Stimulated activated naive CD8-positive, alpha-beta T cell treated with anti-CD3 and anti-CD28 coated beads, Interleukin-15, Interleukin-2, amounts not matched to agents 100 U/mL and 50 U/mL, for 24 hours (primary cell): ENCODE data around the gene FHDC1.

Experiments used
- ATAC-seq: fragments of 150-1000 bp; cut with Tn5 transposase; one replicate; pipeline ENCODE4 v1.10.0; 2021
- DNase-seq: peaks from one replicate; pipeline ENCODE4 v3.0.0; 2021

Gene FHDC1

GRCh38 chr4:152936446-152937335 is 568 bp downstream of the FHDC1 start:
- DNase-seq: peak; percentile 21

GRCh38 chr4:152937336-152938236 is 1.5 kb downstream of the FHDC1 start:
- DNase-seq: no peak

More at GRCh38 chr4:152936446-152937335, 568 bp downstream of the FHDC1 start:
- ATAC-seq: peak; percentile 16

GRCh38 chr4:152938237-152938947 is 2.3 kb downstream of the FHDC1 start:
- no peak for ATAC-seq
- DNase-seq: no peak

More at GRCh38 chr4:152937336-152938236, 1.5 kb downstream of the FHDC1 start:
- ATAC-seq: no peak

- ATAC-seq (no peak), DNase-seq (no peak)
Measured at GRCh38 chr4:152939621-152940020, 3.5 kb downstream of the FHDC1 start.

GRCh38 chr4:152940461-152940860 is 4.3 kb downstream of the FHDC1 start:
- DNase-seq (no peak), ATAC-seq (no peak)

- no peak for DNase-seq
Measured at GRCh38 chr4:152941411-152941810, 5.3 kb downstream of the FHDC1 start.

GRCh38 chr4:152942346-152942745 is 6.2 kb downstream of the FHDC1 start:
- ATAC-seq: no peak
- no peak for DNase-seq

More at GRCh38 chr4:152941411-152941810, 5.3 kb downstream of the FHDC1 start:
- no peak for ATAC-seq

- DNase-seq: no peak
Measured at GRCh38 chr4:152943672-152944071, 7.5 kb downstream of the FHDC1 start.

GRCh38 chr4:152944666-152945320 is 8.7 kb downstream of the FHDC1 start:
- DNase-seq: no peak
- ATAC-seq: no peak

More at GRCh38 chr4:152943672-152944071, 7.5 kb downstream of the FHDC1 start:
- no peak for ATAC-seq

GRCh38 chr4:152945639-152946038 is 9.5 kb downstream of the FHDC1 start:
- DNase-seq (no peak), ATAC-seq (no peak)

GRCh38 chr4:152946446-152946845 is 10.3 kb downstream of the FHDC1 start:
- DNase-seq: no peak
- no peak for ATAC-seq

GRCh38 chr4:152947311-152947710 is 11.2 kb downstream of the FHDC1 start:
- ATAC-seq (no peak), DNase-seq (no peak)

- DNase-seq: no peak
Measured at GRCh38 chr4:152949930-152950329, 13.8 kb downstream of the FHDC1 start.

GRCh38 chr4:152950402-152951274 is 14.5 kb downstream of the FHDC1 start:
- DNase-seq (no peak), ATAC-seq (no peak)

More at GRCh38 chr4:152949930-152950329, 13.8 kb downstream of the FHDC1 start:
- no peak for ATAC-seq

GRCh38 chr4:152951348-152951747 is 15.2 kb downstream of the FHDC1 start:
- ATAC-seq (no peak), DNase-seq (no peak)

GRCh38 chr4:152953514-152953913 is 17.4 kb downstream of the FHDC1 start:
- ATAC-seq (no peak), DNase-seq (no peak)

GRCh38 chr4:152954741-152955140 is 18.6 kb downstream of the FHDC1 start:
- DNase-seq (no peak), ATAC-seq (no peak)

GRCh38 chr4:152956147-152956546 is 20.0 kb downstream of the FHDC1 start:
- DNase-seq (no peak), ATAC-seq (no peak)

- DNase-seq: no peak
- no peak for ATAC-seq
Measured at GRCh38 chr4:152956650-152957436, 20.7 kb downstream of the FHDC1 start.
